Smooth muscle cell (in vitro differentiated cells): ENCODE measurements around the gene HOXB9. TPM values are rescaled to one million over a fixed set of nuclear protein-coding genes. Genes with fewer than 3 reads are reported as not detected.

Experiments
- DNase-seq: peaks from one replicate; lab custom pipeline; 2025; ENCODE audit not compliant: unreplicated experiment; lab: John Stamatoyannopoulos, UW
- H2AFZ ChIP-seq: fragments of 200-600 bp; sonication (generic); 2 replicates; pipeline ENCODE4 v1.6.0; 2016; ENCODE audit warnings: antibody characterized with exemption, low read depth, mild to moderate bottlenecking
- H3F3A ChIP-seq: fragments of 200-600 bp; sonication (generic); 2 replicates; pipeline ENCODE4 v1.6.0; 2017; ENCODE audit warnings: antibody characterized with exemption, low read depth
- H3K27ac ChIP-seq: fragments of 200-600 bp; sonication (generic); 2 replicates; pipeline ENCODE4 v1.5.1; 2016; ENCODE audit warnings: low read depth, mild to moderate bottlenecking
- H3K27me3 ChIP-seq: fragments of 200-600 bp; sonication (generic); 2 replicates; pipeline ENCODE4 v1.6.1; 2016; ENCODE audit warnings: low read depth, mild to moderate bottlenecking
- H3K36me3 ChIP-seq: fragments of 200-600 bp; sonication (generic); 2 replicates; pipeline ENCODE4 v1.5.1; 2016; ENCODE audit warnings: low read depth
- H3K4me1 ChIP-seq: fragments of 200-600 bp; sonication (generic); 2 replicates; pipeline ENCODE4 v1.5.1; 2016; ENCODE audit warnings: low read depth
- H3K4me2 ChIP-seq: fragments of 200-600 bp; sonication (generic); 2 replicates; pipeline ENCODE4 v1.6.0; 2016; ENCODE audit warnings: mild to moderate bottlenecking
- H3K4me3 ChIP-seq: fragments of 200-600 bp; sonication (generic); 2 replicates; pipeline ENCODE4 v1.5.1; 2016; ENCODE audit warnings: mild to moderate bottlenecking
- H3K79me2 ChIP-seq: fragments of 200-600 bp; sonication (generic); 2 replicates; pipeline ENCODE4 v1.6.0; 2016; ENCODE audit warnings: low read depth, mild to moderate bottlenecking
- H3K9ac ChIP-seq: fragments of 200-600 bp; sonication (generic); 2 replicates; pipeline ENCODE4 v1.6.0; 2016; ENCODE audit warnings: low read depth
- H3K9me3 ChIP-seq: fragments of 200-600 bp; sonication (generic); replicated peaks from 2 replicates; pipeline ENCODE4 v1.5.1; 2016; ENCODE audit warnings: low read depth
- H4K20me1 ChIP-seq: fragments of 200-600 bp; sonication (generic); 2 replicates; pipeline ENCODE4 v1.6.0; 2016; ENCODE audit warnings: low read depth
- WGBS: methylation state at CpG from one replicate; pipeline ENCODE4 v1.1.7; 2016; ENCODE audit warnings: low lambda C conversion rate; 5-methylcytosine and 5-hydroxymethylcytosine counted together
- polyA plus RNA-seq: library from polyadenylated mRNA; unstranded; fragments of >200 nt; fragmentation: Nextera tagmentation; extraction: Ambion mirVana; gene quantifications from 2 replicates; pipeline ENCODE4 v1.2.1, GENCODE V29; 2016
- total RNA-seq: library from RNA; depleted of rRNA; stranded (reverse); fragments of >200 nt; gene quantifications from 2 replicates; pipeline ENCODE4 v1.2.3, GENCODE V29; 2014
- TF ChIP-seq, protein P1 (sequence below): fragments of 200-600 bp; sonication (generic); IDR thresholded peaks from 2 replicates; pipeline ENCODE4 v1.5.1; 2017; ENCODE audit warnings: borderline replicate concordance, mild to moderate bottlenecking, antibody characterized with exemption; ENCODE audit not compliant: insufficient read depth, poor library complexity, severe bottlenecking

The HOXB9 gene
- total and polyA plus RNA-seq, 2 experiments from 2014 or later = 13.8 to 24.3 TPM

DNA sequence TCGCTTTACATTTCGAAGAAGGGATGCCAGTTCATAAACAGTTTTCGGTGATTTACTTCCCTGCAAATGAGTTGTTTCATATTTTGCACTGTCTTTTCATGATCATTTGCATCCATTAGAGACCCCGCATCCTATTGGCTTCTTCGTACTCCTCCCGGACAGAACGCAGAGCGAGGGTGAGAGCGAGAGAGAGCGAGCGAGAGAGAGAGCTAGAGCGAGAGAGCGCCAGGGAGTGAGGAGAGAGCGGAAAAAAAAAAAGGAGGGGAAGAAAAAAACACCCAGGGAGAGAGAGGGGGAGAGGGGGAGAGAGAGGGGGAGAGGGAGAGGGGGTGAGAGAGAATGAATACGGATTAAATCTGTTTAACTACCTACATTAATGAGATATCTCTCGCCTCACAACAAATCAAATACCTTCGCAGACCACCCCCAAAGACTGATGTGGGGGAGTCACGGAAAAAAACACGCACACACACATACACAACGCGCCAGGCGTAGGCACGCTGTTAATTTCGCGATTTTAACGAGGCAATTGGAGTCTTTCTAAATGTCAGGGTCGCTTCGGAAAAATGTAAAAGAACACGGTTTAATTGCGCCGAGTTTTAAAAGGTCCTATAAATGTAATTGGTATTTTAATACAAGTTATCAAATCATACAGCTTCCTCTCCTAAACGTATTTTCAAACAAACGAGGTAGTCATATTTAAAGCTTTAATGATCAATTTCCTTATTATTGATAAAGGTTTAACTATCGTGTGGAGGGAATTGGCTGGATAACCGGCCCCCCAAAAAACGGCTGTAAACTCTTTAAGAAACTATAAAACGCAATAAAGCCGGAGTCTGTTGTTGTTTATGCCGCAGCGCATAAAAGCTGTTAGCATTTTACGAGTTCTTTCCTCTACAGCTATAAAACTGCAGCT is 10.9 kb downstream of the HOXB9 start, which contains the start of gene HOXB8:
HOXB8 (minus strand) TSS at position 246 of the 916 bp plus-strand sequence. CDS start 588 bp downstream, outside the sequence.
- TF ChIP-seq, protein P1, sequence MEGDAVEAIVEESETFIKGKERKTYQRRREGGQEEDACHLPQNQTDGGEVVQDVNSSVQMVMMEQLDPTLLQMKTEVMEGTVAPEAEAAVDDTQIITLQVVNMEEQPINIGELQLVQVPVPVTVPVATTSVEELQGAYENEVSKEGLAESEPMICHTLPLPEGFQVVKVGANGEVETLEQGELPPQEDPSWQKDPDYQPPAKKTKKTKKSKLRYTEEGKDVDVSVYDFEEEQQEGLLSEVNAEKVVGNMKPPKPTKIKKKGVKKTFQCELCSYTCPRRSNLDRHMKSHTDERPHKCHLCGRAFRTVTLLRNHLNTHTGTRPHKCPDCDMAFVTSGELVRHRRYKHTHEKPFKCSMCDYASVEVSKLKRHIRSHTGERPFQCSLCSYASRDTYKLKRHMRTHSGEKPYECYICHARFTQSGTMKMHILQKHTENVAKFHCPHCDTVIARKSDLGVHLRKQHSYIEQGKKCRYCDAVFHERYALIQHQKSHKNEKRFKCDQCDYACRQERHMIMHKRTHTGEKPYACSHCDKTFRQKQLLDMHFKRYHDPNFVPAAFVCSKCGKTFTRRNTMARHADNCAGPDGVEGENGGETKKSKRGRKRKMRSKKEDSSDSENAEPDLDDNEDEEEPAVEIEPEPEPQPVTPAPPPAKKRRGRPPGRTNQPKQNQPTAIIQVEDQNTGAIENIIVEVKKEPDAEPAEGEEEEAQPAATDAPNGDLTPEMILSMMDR = no peak
- H3K4me2 ChIP-seq = peak within 1 kb of the TSS; percentile 98

DNA sequence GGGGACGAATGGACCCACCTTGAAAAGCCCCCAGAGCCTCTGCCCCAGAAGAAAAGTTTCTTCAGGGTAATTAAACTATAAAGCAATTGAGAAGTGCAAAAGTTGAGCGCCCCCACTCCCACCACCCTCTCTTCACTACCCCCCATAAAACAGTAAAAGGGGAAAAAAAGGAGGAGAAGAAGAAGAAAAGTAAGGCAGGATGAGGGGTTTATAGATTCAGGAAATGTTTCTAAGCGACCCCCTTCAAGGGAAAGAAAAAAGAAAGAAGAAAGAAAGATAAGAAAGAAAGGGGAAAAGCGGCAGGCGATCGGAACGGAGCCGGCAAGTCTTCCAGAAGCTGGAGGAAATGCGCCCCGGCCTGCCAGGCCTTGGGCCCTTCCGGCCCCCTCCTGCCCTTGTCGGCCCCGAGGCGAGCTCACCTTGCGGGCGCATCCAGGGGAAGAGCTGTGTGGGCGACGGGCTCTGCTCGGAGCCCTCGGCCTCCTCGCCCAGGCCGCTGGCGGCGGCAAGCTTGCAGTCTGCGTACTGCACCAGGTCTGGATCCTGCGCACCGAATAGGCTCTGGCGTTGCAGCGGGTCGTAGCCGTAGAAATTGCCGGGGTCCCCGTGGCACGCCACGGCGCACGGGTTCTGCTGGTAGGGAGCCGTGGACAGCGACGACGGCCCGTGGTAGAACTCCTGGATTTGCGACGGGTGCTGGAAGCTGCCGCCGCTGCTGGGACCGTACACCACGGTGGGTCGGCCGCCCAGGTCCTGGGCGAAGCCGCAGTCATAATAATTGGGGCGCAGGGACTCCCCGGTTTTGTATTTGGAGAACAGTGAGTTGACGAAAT is 12.1 kb downstream of the HOXB9 start:
- Histone ChIP-seq H3K9me3 (no peaks in the 10 kb centered on the region), H3K36me3 (no peaks in the 10 kb centered on the region), H3F3A (peaks cover 13% of the 10 kb centered on the region), H3K4me1 (peaks cover 7% of the 10 kb centered on the region), H3K9ac (peak overlapping the region; percentile 61), H3K4me3 (peak overlapping the region; percentile 69), H3K4me2 (peak overlapping the region; percentile 98), H3K27ac (peak overlapping the region; percentile 79), H3K79me2 (peaks cover 62% of the 10 kb centered on the region), H2AFZ (no peak overlapping the region), H4K20me1 (peaks cover 26% of the 10 kb centered on the region), H3K27me3 (peaks cover 50% of the 10 kb centered on the region)
- TF ChIP-seq, protein P1 = no peak
- under 1% methylated on average over 55 of the region's 55 CpGs for WGBS
- DNase-seq = no peak

More for the DNA sequence above, 10.9 kb downstream of the HOXB9 start, which contains the start of gene HOXB8:
- H3K4me3 ChIP-seq = peak within 1 kb of the TSS; percentile 69
- WGBS = 3% methylated on average over 41 of the region's 41 CpGs
- H3K79me2 ChIP-seq = peaks cover 50% of the 10 kb centered on the region
- no peaks in the 10 kb centered on the region for H3K36me3 ChIP-seq
- H3K27me3 ChIP-seq = peaks cover 63% of the 10 kb centered on the region
- H3K9me3 ChIP-seq = no peaks in the 10 kb centered on the region
- H2AFZ ChIP-seq = no peak within 1 kb of the TSS
- peaks cover 8% of the 10 kb centered on the region for H3F3A ChIP-seq
- peak within 1 kb of the TSS; percentile 79 for H3K27ac ChIP-seq
- no peak for DNase-seq
- peak within 1 kb of the TSS; percentile 61 for H3K9ac ChIP-seq
- H4K20me1 ChIP-seq = peaks cover 32% of the 10 kb centered on the region
- H3K4me1 ChIP-seq = peaks cover 16% of the 10 kb centered on the region

DNA sequence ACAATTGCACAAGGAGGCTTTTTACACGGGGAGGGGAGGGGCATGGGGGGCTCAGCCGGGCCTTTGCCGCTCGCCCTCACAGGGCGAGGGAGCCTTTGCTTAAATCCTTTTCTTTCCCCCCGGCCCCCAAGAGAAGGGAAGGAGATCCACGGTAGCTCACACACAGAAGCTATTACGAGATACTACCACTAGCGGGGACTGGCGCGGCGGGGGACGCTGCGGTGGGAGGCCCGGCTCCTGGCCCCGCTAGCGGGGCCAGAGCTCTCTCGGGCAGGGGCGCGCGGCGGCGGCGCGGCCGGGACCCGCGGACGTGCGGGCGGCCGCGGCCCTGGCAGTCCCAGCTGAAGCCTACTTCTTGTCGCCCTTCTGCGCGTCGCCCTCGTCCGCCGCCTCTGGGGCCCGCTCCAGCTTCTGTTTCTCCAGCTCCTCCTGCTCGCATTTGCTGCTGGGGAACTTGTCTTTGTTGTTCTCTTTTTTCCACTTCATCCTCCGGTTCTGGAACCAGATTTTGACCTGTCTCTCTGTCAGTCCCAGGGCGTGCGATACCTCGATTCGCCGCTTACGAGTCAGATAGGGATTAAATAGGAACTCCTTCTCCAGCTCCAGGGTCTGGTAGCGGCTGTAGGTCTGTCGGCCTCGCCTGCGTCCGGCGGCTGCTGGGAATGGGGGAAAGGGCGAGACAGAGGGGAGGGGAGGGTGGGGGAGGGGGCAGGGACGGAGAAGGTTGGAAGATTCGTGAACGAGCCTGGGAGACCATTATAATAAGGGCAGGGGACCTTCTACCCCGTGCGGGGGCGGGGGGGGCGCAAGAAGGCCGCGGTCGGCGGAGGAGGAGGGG is 13.1 kb downstream of the HOXB9 start:
- Histone ChIP-seq H3K27me3 (peaks cover 42% of the 10 kb centered on the region), H3K36me3 (no peaks in the 10 kb centered on the region), H3K4me1 (peaks cover 7% of the 10 kb centered on the region), H3K79me2 (peaks cover 65% of the 10 kb centered on the region), H3F3A (peaks cover 13% of the 10 kb centered on the region), H3K4me2 (peak overlapping the region; percentile 98), H4K20me1 (peaks cover 23% of the 10 kb centered on the region), H3K9me3 (no peaks in the 10 kb centered on the region), H2AFZ (peak overlapping the region; percentile 64), H3K9ac (peak overlapping the region; percentile 61), H3K27ac (peak overlapping the region; percentile 79), H3K4me3 (peak overlapping the region; percentile 69)
- TF ChIP-seq, protein P1 = peak; percentile 7
- under 1% methylated on average over 42 of the region's 67 CpGs for WGBS
- DNase-seq = peak; percentile 19
